HG03280 (cell line): ENCODE results near the gene CACNB4.
A peak's percentile ranks its signal among the peaks of the same experiment; 100 is the strongest.
"Not testable (repeated sequence)": the region's sequence is repeated elsewhere in the genome, so short reads cannot be mapped to it uniquely, and the experiment has no call there.

Experiments used
- ATAC-seq: cut with Tn5 transposase; IDR thresholded peaks from one replicate; pipeline ENCODE4 v1.9.1; 2021; ENCODE audit warnings: mild to moderate bottlenecking, moderate library complexity; ENCODE audit not compliant: unreplicated experiment

The CACNB4 gene

DNA sequence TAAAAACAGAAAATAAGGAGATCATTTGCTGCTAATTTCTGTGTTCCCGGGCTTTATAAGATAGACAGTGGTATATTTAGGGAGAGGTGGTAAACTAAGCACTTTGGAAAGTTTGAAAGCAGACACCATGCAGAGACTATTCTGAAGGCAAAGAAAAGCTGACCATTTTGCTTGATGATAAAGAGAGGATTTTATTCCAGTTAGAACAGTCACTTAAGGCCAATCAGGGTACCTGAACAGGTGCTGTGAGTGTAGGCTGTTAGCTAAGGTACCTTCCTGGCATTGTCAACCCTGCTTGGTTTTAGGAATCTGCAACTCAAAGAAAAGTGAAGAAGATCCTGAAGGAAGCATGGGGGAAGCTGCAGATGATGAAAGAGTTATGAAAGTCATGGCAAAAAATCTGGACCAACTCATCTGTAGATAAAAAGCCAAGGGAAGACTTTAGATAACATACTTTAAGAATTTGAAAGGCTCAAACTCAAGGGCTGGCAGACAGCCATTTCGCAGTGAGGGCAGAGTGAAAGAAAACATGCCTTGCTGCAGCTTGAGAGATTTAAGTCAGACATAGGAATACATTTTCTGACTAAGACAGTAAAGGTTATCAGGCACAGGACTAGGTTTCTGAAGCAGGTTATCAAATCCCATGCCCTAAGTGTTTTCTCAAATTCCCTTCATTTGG, 190.5 kb downstream of the CACNB4 start:
- ATAC-seq: no peak

DNA sequence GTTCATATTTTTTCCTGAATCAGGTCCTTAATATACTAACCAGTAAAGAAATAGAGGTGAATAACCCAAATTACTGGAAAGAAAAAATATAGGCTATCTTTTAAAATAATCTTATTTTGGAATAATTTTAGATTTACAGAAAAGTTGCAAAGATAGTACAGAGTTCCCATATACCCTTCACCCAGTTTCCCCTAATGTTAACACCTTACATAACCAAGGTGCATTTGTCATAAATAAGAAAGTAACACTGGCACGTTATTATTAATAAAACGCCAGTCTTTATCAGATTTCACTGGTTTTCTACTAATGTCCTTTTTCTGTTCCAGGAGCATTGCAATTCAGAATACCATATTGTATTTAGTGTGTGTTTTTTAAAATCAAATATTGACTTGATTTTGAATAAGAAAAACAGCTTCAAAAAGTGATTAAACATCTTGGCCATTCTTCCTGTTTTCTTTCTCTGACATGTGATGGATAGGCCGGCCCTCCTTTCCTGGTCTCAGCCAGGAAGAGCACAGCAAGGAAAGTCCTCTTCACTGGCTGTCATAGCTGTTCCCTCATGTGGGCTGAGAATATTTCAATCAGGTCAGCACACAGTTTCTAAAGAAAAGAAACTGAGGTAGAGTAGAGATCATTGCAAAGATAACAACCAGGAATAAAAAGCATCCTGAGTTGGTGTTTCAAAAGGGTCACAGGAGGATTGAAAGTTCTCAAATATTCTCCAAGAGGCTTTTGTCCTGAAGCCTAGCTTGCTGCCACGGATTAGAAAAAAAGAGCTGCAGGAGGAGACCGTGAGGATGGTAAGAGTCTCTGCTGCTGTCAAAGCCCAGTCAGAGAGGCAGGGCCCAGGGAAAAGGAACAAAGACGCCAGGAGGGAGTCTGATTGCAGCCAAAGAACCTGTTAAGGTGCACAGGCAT, 191.3 kb downstream of the CACNB4 start:
- ATAC-seq: no peak

DNA sequence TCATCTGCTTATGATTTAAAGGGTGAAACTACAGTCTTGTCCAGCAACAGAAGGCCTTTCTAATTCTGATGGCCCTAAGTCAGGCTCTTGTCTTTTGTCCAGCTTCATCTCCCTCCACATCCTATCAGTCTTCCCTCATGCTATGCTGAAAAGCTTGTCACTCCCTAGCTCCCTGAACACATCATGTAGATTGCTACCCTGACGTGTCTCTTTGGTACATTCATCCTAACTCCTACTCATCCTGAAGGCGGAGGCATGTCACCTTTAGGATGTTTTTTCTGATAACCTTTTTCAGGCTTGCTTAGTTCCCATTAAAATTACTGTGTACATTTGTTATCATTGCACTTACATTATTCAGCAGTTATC, 192.2 kb downstream of the CACNB4 start:
- no peak for ATAC-seq

DNA sequence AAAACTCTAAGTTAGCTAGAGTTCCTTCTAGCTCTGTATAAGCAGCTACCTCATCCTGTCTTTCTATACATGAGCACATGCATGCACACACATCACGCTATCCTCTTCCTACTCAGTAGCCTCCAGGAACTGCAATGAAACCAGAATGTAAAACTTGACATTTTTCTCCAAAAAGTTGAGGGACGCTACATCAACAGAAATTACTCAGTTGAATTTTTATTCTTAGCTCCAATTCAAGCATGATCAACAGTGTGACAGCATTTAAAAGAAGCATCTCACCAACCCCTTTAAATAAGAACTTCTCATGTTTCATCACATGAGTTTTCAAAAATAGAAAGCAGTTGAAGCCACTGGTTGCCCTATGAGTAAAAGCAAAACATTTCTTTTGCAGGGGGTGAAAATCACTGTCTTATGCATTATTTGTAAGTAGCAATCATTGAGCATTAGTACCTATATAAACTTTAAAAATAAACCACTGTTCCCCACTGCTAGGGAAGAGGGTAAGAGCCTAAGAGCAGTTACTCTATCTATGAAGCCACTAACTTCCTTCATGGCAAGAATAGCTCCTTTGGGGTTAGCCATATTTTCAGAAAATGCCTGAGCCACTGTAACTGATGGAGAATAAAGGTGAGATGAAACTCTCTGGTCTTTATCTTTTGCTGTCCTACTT, 192.7 kb downstream of the CACNB4 start:
- ATAC-seq: peak; percentile 67

DNA sequence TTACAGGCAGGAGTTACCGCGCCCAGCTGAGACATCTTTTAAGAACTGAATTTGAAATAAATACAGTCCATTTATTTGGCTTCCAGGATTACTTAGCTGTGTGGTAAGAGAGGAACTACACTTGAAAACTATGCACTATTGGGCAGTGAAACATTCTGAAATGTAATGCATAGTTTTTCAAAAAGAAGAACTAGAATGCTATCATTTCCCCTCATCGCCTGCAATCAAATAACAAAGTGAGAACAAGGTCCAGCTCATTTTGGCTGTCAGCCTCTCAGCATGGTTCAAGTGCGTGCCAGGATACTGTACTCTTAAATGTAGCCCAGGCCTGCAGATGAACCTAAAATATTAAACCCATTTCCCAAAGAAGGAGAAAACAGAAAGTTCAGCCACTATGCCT, 194.0 kb downstream of the CACNB4 start:
- no peak for ATAC-seq

DNA sequence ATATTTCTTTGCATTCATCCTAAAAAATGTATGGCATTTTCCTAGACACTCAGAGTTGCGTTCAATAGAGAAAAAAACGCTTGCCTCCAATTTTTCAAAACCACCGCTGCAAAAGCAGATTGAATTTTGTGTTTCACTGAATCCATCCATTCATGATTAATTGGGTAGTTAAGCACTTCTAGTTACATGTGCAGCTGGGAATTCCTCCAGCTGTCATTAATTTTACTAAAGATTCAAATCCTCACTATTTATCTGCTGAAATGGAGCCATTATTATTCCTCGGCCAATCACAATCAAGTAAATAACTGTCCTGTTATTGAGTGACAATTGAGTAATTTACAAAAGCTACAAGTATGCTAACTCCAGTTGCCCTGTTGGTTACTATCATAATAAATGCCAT, 194.8 kb downstream of the CACNB4 start:
- no peak for ATAC-seq

DNA sequence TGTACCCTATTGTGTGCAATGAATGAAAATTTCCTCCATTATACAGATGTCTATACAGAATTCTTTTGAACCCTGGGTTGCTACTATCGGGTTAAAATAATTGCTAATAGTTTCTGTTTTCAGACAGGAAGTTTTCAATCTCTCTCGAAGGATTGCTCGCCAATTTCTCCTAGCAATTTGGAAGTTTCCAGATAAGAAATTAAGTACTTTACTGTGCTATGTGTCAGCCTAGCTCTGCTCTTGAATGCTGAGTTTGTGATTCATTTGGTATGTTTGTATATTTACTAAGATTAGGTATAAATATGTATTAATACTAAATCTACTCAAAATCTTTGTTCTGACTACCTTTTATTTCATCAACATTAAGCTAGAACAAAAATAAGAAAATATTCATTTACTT, 196.0 kb downstream of the CACNB4 start:
- ATAC-seq: no peak

DNA sequence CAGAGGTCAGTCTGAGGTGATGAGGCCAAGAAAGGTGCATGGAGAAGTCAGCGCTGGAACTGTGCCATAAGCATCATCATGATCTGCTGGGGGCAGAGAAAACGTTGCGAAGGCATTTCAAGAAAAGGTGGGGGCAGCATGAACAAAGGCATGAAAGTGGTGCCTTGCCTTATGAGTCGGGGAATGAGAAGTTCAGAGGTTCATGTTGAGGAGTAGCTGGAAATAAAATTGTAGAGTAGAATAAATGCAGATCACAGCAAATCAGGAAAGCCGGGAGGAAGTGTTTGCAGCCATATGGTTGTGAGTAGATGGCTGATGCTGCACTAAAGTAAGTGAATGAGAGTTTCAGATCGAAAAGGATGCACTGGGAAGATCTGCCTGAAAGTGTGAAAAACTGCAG, 198.5 kb downstream of the CACNB4 start:
- ATAC-seq: no peak

DNA sequence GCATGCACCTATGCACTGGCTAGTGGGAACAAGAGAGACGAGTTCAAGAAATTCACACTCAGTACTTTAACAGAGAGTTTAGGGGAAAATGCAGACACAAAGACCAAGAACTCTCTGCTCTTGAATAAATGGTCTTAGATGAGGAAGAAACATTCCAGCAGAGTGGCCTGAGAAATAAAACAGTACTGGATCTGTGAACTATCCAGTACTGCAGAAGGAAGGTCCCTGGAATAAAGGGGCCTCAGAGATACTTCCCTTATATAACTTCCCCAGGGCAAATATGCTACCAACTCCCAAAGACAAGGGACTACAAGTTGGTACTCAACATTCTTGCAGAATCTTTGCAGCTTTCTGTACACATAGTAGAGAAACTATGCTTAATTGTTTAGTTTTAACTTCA, 199.7 kb downstream of the CACNB4 start:
- no peak for ATAC-seq

DNA sequence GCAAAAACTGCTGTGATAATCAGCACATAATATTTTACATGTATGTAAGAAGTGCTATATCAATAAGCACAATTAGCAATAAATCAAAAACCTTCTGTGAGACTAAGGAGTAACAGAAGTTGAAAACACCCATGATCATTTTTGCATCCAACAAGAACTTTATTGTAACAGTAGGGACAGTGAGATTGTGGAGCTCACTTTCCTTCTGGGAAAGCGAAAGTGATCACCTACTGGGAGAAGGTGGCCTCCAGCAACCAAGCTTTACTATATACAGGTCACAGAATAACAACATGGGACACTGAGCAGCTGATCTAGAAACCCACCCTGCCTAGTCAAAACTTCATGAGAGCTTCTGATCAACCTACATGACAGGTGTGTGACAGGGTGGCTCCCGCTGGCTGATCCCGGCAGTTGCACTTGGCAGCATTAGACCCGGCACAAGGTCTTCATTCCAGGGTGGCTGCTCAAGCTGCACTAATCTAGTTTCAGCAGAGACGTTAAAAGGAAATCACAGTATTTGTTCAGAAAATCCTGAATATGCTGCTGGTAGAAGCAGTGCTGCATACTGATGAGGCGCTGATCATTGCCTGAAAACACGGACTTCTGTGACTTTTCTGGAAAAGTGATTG, 207.2 kb downstream of the CACNB4 start:
- no peak for ATAC-seq

DNA sequence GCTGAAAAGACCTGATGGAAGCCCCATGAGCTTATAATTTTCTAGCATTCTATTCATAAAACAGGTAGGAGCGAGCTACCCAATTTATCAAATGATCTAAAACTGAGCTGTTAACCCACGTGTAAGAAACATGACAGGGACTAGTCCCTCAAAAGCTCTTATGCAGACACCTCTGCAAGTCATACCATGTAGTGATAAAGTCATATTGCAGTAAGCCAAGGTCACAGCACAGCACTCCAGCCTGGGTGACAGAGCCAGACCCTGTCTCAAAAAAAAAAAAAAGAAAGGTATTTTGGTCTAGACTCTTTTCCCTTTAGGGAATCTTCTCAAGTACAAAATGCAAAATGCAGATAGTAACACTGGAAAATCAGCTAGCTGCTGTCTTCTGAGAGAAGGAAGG, 211.7 kb downstream of the CACNB4 start:
- ATAC-seq: no peak

DNA sequence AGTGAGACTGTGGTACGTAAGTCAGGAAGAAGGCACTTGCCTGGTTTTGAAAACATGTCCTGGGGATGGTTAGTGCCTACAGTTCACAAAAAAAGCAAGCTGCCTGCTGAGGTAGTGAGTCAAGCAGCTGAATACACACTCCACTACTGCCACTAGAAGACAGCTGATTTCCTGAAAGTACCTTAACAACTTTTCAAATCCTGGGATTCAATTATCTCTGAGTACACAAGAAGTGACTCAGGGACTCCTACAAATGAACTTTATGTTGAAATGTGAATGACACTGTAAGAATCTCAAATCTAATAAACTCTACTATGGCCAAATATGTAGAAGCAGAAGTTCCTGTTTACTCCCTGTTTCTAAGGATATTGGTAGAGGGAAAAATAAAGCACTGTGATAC, 212.6 kb downstream of the CACNB4 start:
- ATAC-seq: no peak

DNA sequence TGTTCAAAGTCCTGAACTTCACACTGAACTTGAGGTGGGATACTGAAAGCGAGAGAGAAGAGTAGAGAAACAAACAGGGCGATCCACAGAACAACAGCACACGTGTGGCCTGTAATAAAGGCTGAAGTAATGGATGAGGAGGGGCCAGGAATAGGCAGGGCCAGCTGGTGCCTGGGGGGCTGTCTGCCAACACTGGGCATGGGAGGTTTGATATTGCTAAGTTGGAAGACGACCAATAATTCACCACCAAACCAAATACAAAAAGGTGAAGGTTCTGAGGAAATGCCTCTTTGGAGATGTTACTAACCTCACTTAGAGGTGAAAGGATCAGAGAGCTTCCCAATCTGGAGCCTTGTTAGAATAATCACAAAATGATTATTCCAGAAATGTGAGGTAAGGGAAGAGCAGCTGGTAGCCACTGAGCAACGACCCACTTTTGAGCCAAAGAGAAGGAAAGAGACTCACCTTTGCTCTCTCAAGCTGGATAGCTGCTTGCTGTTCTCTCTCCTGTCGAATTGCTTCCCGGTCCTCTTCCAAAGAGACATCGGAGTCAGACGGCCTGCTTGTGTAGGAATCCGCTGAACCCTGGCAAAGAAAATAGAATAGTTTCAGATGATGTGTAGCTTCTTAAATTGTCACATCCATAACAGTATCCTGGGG, 215.9 kb downstream of the CACNB4 start:
- ATAC-seq: no peak

DNA sequence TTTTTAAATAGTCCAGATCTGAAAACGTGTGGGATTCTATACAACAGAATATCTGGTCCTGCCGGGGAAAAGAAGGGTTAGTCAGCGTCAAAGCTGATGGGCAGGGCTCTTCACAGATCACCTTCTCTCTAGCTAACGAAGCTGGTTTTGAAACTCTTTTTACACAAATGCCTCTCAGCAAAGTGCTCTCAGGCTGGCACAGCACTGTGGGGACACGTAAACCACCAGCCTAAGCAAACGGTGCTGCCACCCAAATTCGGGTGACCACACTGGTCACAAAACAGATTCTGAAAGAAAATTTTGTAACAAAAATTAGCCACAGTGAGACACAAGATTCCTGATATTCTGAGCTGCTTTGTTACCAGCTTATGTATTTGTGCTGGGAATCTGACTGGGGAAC, 217.5 kb downstream of the CACNB4 start:
- no peak for ATAC-seq

DNA sequence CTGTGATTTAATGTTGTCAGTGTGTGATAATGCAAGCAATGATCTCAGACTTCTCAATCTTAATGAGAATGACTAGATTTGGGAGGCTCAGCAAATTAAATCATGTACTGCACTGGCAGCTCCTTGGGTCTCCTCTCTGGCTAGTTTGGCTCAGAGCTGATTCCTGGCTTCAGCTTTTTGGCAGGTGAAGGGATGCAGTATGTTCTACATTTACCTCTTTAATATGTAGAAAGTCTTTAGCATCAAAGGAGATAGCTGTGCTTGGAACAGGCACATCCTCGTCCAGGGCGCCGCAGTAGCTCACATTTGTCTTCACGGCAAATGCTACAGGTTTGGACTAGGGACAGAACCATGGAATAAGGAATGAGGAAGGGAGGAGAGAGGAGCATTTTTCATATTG, 218.3 kb downstream of the CACNB4 start:
- ATAC-seq: no peak

DNA sequence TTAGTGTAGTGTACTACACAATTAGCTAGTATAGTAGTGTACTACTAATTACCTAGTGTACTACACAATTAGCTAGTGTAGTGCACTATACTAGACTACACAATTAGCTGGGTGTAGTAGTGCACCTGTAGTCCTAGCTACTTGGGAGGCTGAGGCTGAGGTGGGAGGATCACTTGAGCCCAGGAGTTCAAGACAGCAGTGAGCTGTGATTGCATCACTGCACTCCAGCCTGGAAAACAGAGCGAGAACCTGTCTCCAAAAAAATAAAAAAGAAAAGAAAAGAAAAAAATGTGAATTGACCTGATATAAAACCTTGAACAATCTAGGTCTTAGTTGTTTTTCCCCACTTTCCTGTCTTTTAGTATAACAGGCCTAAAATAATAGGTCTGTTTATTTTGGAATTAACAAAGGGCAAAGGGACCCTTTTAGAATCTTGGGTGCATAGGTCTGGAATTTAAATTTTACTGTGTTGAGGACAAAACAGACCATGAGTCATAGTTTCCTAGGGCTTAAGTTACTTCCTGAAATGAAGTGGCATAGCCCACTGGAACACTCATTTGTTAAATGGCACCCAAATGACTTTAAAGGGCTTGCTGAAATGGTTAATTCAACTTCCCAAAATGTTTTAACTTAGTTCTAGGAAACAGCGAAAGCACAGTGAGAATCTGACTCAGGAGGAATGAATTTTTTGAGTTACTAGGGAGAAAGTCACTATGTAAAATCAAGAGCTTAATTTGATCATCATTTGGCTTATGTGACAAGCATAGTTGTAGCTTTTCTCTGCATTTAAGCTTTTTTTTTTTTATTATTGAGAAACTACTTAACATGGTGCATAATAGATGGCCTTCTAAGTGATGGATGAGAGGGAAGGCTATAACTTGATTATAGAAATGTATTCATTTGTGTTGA, 219.9 kb downstream of the CACNB4 start:
- ATAC-seq: no peak

DNA sequence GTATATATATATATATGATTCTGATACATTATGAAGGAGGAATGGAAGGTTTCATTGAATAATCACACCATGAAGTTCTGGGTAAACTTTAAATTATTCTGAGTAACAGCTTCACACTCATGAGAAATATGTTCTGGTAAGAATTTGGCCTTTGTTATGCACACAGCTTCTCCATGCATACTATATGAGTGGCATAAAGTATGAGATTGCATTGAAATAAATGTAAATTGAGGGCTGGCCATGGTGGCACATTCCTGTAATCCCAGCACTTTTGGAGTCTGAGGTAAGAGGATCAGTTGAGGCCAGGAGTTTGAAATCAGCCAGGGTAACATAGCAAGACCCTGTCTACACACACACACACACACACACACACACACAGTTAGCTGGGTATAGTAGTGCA, 220.6 kb downstream of the CACNB4 start:
- no peak for ATAC-seq

DNA sequence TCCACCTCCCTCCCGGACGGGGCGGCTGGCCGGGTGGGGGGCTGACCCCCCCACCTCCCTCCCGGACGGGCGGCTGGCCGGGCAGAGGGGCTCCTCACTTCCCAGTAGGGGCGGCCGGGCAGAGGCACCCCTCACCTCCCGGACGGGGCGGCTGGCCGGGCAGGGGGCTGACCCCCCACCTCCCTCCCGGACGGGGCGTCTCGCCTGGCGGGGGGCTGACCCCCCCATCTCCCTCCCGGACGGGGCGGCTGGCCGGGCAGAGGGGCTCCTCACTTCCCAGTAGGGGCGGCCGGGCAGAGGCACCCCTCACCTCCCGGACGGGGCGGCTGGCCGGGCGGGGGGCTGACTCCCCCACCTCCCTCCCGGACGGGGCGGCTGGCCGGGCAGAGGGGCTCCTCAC, 223.2 kb downstream of the CACNB4 start:
- ATAC-seq: not testable (repeated sequence)

DNA sequence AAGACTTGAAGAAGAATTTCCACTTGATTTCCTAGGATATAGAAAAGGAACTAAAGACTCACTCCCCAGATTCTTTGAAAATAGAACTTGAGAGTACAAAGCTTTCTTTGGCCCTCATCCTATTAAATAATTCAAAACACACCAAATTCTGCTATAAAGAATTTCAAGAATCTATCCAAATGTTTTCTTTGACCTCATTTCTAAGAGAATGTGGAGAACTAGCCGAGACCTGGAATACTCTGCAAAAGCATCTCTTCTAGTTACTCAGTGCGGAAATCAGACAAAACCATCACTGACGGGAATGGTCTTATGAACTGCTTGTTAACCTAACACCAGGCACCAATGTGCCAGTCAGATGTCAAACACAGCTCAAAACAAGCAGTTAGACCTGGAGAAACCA, 226.4 kb downstream of the CACNB4 start:
- no peak for ATAC-seq

DNA sequence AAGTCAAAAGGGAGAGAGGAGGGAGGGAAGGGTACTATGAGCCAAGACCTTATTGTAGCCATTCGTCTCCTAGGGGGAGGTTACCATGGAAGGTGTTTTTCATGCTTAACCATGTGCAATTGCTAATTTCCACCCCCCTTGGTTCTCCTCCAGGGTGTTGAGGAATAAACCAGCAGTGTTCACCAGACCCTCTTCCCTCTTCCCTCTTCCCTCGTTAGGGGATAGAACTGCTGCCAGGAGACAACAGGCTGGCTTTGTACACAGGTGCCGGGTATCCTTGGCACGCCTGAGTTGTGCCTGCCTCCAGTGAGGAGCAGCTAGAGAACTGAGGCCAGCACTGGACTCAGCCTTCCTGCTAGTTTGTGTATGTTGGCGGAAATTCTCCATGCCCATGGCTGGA, 229.6 kb downstream of the CACNB4 start:
- no peak for ATAC-seq
